CD4-positive, alpha-beta T cell treated with Interleukin-6 at 100 ng/mL for 8 hours (primary cell): ENCODE measurements around the gene ADAMTS2.
"Not testable (repeated sequence)": the region's sequence is repeated elsewhere in the genome, so short reads cannot be mapped to it uniquely, and the experiment has no call there.

Experiments used
- DNase-seq: peaks from one replicate; pipeline ENCODE4 v3.0.0-alpha.2; 2020; ENCODE audit warnings: mixed read lengths, low spot score

The ADAMTS2 gene

DNA sequence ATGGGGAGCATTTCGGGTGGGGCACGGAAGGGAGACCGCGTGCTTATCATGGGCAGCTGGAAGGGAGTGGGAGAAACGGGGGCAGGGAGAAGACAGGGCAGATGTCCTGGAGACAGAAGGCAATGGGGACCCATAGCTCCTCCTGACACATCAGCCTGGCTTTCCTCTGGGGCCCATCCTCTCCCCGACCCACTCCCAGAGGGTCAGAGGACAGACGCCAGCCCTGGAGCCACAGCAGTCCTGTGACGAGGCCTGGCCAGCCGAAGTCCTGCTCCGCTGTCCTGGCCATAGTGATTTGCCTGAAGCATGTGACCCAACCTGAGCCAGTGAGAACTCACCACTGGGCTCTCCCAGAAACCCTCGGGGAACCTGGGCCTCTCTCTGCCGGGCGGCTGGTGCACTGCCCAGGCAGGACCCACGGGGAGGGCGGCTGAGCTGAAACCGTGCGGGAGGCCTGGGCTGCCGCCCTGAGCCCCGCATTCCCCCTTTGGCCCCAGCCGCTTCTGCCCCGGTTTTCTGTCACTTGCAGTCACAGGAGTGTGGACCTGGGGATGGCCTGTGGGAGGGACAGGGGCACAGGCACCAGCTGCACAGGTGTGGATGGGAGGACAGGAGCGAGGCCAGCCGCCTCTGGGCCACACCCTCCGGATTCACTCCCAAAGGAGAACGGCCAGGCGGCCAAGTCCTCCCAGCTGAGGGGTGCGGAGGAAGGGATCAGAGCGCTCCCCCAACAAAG lies 19.8 kb downstream of the ADAMTS2 start:
- no peak for DNase-seq

DNA sequence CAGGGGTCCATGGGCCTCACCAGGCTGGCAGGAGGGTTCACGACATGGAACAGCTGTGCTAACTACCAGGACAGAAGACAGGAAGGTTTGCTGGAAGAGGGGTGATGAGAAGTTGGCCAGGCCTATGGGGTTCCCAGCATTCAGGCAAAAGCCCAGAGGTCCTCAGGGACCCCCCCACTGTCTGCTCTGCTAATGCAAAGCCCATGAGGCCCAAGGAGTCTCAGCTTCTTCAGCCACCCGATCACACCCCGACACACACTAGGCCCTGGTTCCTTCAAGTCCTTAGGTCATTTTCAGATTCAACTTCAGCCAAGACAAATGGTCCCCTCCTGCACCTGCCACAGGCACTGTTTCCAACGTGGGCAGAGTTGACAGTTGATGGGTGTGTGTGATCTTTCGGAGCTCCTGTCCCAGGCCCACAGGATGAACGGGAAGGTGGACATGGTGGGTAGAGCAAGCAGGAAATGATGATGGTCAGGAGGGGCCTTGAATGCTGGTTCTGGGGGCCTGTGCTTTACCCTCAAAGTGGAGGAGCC lies 20.4 kb downstream of the ADAMTS2 start:
- no peak for DNase-seq

DNA sequence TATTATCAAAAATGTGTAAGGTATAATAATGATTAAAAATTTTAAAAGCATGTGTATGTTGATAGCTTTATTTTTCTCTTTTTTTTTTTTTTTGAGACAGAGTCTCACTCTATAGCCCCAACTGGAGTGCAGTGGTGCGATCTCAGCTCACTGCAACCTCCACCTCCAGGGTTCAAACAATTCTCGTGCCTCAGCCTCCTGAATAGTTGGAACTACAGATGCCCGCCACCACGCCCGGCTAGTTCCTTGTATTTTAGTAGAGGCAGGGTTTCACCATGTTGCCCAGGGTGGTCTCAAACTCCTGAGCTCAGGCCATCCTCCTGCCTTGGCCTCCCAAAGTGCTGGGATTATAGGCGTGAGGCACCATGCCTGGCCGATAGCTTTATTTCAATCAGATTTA lies 20.9 kb downstream of the ADAMTS2 start:
- not testable (repeated sequence) for DNase-seq

GRCh38 chr5:179323026-179323870 lies 22.0 kb downstream of the ADAMTS2 start:
- DNase-seq, result no peak

- no peak for DNase-seq
These were observed 22.9 kb downstream of the ADAMTS2 start for GRCh38 chr5:179322071-179323025.

- no peak for DNase-seq
These were observed 23.9 kb downstream of the ADAMTS2 start for GRCh38 chr5:179321206-179321987.

DNA sequence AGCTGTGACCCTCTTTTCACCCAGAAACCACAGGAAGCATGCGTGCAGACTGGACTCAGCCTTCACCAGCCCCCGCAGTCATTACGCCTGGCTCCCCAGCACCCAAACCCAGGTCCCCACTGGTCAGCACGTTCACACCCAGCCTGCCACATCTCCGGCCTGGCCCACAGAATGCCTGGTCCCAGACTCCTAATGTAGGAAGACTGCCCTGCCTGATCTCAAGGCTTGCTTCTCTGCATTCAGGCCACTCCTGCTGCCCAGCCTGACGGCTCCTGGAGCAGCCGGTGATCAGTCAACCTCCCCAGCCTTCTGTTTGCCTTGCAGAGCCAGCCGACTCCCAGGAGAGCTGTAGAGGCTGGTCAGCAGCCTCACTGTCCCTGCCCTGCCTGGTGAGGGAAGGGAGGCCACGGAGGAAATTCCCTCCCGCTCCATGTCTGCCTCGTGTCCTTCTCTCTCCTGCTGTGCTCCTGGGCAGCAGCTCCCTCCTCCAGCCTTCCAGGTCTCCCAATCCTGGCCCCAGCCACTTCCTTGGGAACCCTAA lies 25.4 kb downstream of the ADAMTS2 start:
- no peak for DNase-seq

DNA sequence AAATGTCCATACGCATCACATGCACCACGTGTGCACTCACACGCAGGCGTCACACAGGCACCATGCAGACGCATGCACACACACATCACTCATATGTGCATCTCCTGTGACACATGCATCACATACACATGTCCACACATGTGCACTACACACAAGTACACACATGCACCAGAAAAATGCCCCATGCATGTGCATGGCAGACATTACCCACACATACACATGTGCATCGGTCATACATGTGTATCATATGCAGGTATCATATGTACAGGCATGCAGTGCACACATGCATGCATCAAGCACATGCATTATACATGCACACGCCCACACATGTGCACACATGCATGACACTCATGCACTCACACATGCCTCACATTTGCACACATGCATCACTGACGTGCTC lies 26.1 kb downstream of the ADAMTS2 start:
- no peak for DNase-seq

GRCh38 chr5:179318221-179318955 lies 26.9 kb downstream of the ADAMTS2 start:
- DNase-seq, result no peak

- DNase-seq, result no peak
These were observed 27.6 kb downstream of the ADAMTS2 start for GRCh38 chr5:179317411-179318220.

- DNase-seq, result no peak
These were observed 28.3 kb downstream of the ADAMTS2 start for GRCh38 chr5:179316982-179317381.

- no peak for DNase-seq
These were observed 29.1 kb downstream of the ADAMTS2 start for GRCh38 chr5:179316111-179316551.

DNA sequence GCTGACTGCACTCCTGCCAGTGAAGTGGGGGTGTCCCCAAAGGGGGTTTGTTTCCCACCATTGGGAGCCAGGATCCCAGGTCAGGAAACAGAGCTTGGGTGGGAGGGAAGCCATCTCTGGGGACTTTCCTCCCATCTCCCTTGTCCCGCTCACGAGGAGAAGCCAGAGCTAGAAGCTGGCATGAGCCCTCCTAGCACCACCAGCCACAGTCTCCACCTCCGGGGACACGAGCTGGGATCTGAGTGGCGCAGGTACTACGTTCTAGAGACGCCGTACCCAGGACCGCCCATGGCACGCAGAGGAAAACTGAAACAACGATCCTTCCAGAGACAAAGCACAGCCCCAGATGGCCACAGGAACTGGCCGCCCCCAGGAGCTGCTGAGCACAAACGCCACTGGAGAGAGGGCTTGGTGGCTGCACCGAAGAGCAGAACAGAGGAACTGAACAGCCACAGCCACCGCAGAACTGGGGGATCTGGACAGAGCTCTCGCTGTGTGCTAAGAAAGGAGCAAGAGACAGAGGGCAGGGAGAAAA lies 29.8 kb downstream of the ADAMTS2 start:
- DNase-seq, result no peak

DNA sequence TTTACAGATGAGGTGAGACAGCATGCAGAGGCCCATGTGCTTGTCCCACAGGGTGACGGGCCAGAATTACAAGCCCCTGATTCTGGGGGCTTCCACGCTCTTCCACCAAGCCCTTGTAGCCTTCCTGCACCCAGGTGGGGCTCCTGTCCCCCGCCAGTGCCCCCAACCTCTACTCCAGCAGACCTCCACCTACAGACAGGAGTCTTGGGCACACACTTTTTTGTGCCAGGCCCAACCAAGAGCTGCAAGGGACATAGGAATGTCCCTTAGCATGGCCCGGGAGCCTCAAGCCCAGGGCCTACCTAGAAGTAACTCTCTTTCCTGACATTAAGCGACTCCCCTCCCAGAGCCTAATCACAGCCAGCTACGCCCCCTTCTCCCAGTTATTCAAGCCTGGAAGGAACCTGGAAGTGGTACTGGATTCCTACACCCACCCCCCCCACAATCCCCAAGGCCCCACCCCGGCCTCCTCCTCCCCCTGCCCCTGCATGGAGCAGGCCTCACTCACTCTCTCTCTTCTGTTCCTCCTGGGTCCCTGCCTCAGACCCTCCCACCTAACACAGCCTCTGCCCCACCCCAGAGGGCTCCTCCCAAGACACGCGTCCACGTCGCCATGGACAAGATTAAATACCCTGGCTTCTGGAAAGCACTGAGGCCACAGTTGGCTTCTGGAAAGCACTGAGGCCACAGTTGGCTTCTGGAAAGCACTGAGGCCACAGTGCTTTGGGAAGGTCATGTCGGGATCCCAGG lies 30.5 kb downstream of the ADAMTS2 start:
- no peak for DNase-seq

- DNase-seq, result no peak
These were observed 31.3 kb downstream of the ADAMTS2 start for GRCh38 chr5:179313849-179314521.

DNA sequence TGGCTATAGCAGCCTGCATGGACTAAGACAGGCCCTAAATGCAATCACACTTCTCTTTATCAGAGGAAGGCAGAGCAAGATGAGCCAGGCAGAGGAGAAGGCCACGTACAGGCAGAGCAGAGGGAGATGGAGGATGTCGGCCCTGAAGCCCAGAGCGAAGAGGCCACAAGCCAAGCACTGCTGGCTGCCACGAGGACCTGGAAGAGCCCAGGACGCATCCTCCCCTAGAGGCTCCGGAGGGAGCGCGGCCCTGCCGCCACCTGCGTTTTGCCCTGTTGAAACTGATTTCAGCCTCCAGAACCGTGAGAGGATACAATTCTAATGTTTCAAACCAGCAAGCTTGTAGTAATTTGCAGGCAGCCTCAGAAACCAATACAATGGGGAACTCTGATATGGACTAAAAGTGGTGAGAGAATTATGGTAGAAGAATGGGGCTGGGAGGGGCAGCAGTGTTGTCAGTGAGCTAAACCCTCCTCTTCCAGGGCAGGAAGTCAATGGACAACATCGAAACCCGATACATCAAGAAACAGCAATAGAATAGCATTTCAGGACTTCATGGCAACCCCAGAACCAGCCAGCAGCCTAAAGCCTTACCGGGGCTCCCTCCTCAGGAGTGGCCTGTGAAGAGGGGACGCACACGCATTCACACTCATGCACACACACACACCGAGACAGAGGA lies 32.6 kb downstream of the ADAMTS2 start:
- no peak for DNase-seq

DNA sequence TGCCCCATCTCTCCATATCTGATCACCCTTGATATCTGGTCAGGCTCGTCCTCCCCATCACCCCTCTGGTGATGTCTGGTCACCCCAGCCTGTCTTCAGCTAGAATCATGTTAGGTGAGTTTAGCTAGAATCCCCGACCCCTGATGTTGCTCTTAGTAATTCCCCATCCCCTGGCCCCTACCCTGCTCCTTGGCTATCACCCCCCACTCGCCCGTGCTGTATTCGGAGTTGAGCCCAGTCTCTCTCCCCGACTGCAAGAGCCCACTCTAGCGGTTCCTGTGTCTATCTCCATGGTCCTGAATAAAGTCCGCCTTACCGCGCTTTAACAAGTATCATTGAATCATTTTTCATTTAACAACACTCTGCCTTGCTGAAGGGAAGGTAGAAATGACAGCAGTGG lies 33.7 kb downstream of the ADAMTS2 start:
- no peak for DNase-seq
